K562 (cell line): ENCODE results near the gene ATAD3B. TPM values are rescaled to one million over a fixed set of nuclear protein-coding genes. Genes with fewer than 3 reads are reported as not detected.

Source experiments
- ARID4B ChIP-seq: sonication (generic); formaldehyde crosslinking; IDR thresholded peaks from 2 replicates; pipeline ENCODE4 v1.8.0; 2022; ENCODE audit warnings: mild to moderate bottlenecking, missing genetic modification reagents
- BRF2 ChIP-seq: IDR thresholded peaks from 3 replicates; pipeline ENCODE4 v1.6.1; 2011; ENCODE audit warnings: borderline replicate concordance, mild to moderate bottlenecking; ENCODE audit not compliant: insufficient read length, insufficient read depth
- ESRRA ChIP-seq: fragments of 450-650 bp; IDR thresholded peaks from 2 replicates; pipeline ENCODE4 v1.6.1; 2014; ENCODE audit warnings: low read depth, mild to moderate bottlenecking, moderate library complexity, borderline replicate concordance
- EWSR1 ChIP-seq: fragments of 450-650 bp; IDR thresholded peaks from 2 replicates; pipeline ENCODE4 v1.6.1; 2018; ENCODE audit warnings: borderline replicate concordance, mild to moderate bottlenecking, low read depth, moderate library complexity; ENCODE audit not compliant: partially characterized antibody
- FOS ChIP-seq: IDR thresholded peaks from 3 replicates; pipeline ENCODE4 v1.6.1; 2011; ENCODE audit not compliant: insufficient read length; ENCODE audit errors: extremely low read depth
- FOXK1 ChIP-seq: sonication (generic); formaldehyde crosslinking; IDR thresholded peaks from 2 replicates; pipeline ENCODE4 v1.8.0; 2022; ENCODE audit warnings: missing genetic modification reagents, mild to moderate bottlenecking, borderline replicate concordance
- HIVEP1 ChIP-seq: fragments of 250-450 bp; sonication (Bioruptor Pico); IDR thresholded peaks from 2 replicates; pipeline ENCODE4 v1.4.0; 2020; ENCODE audit warnings: mild to moderate bottlenecking
- KLF1 ChIP-seq: fragments of 450-650 bp; IDR thresholded peaks from 2 replicates; pipeline ENCODE4 v1.6.1; 2016; ENCODE audit warnings: missing genetic modification characterization, missing compliant biosample characterization
- L3MBTL2 ChIP-seq: fragments of 450-650 bp; IDR thresholded peaks from 2 replicates; pipeline ENCODE4 v1.6.1; 2016; ENCODE audit warnings: mild to moderate bottlenecking, moderate library complexity
- NCOA2 ChIP-seq, 2 experiments: fragments of 450-650 bp; IDR thresholded peaks; 2 replicates each; pipeline ENCODE4 v1.6.1; 2018; ENCODE audit warnings: mild to moderate bottlenecking in 2 of 2, moderate library complexity in 1 of 2; ENCODE audit not compliant: partially characterized antibody in 2 of 2
- PREB ChIP-seq: sonication (generic); formaldehyde crosslinking; IDR thresholded peaks from 2 replicates; pipeline ENCODE4 v1.8.1; 2023; ENCODE audit warnings: mild to moderate bottlenecking, missing genetic modification reagents
- SMAD3 ChIP-seq: fragments of 450-650 bp; formaldehyde crosslinking; conservative IDR thresholded peaks from 2 replicates; pipeline ENCODE4 v1.4.0; 2020; ENCODE audit warnings: mild to moderate bottlenecking
- SUPT5H ChIP-seq: fragments of 450-650 bp; IDR thresholded peaks from 2 replicates; pipeline ENCODE4 v1.6.1; 2016
- TARDBP ChIP-seq: fragments of 450-650 bp; IDR thresholded peaks from 2 replicates; pipeline ENCODE4 v1.6.1; 2016
- ZBTB11 ChIP-seq, 3 experiments: fragments of 200-800 bp in 1 of 3; fragments of 250-450 bp in 1 of 3; fragments of 450-650 bp in 1 of 3; sonication (Bioruptor Pico) in 1 of 3; sonication (Bioruptor generic) in 1 of 3; formaldehyde crosslinking in 1 of 3; IDR thresholded peaks; 2 replicates each; pipeline versions ENCODE4 v1.6.1 to v1.8.0; 2016 to 2022; ENCODE audit warnings: mild to moderate bottlenecking in 2 of 3, missing genetic modification characterization in 2 of 3, missing compliant biosample characterization in 1 of 3, moderate library complexity in 1 of 3
- ZBTB8A ChIP-seq: fragments of 450-650 bp; IDR thresholded peaks from 2 replicates; pipeline ENCODE4 v1.6.1; 2018; ENCODE audit warnings: mild to moderate bottlenecking, moderate library complexity; ENCODE audit not compliant: partially characterized antibody
- ZNF561 ChIP-seq: fragments of 450-650 bp; formaldehyde crosslinking; conservative IDR thresholded peaks from 2 replicates; pipeline ENCODE4 v1.4.0; 2020; ENCODE audit warnings: mild to moderate bottlenecking, moderate library complexity
- polyA plus RNA-seq, 8 experiments: library from polyadenylated mRNA; depleted of rRNA in 4 of 8; stranded (reverse) in 5 of 8; unstranded in 3 of 8; fragments of >200 nt; fragmentation: Nextera tagmentation in 2 of 8; fragmentation: Illumina TruSeq in 1 of 8; extraction: Ambion mirVana in 2 of 8; extraction: Trizol in 1 of 8; gene quantifications; 2 replicates each; pipeline versions ENCODE4 v1.2.1 to v1.2.3, GENCODE V29; 2011 to 2014; ENCODE audit warnings: inconsistent platforms in 1 of 8, missing spikeins in 1 of 8
- total RNA-seq, 7 experiments: library from RNA; depleted of rRNA in 6 of 7; stranded (reverse); fragments of >200 nt in 6 of 7; fragmentation: Illumina TruSeq in 2 of 7; extraction: Trizol in 2 of 7; gene quantifications; 2 replicates each; pipeline versions ENCODE4 v1.2.1 to v1.2.3, GENCODE V29; 2011 to 2021; ENCODE audit warnings: low replicate concordance in 1 of 7

Gene ATAD3B
- total and polyA plus RNA-seq, 9 of the 15 experiments (the other 6 are each of a cell fraction or from before 2014, with no cell fraction given): 0.07 to 113 (median 27.7) TPM

- peak; percentile 80 for TF ChIP-seq ESRRA
- TF ChIP-seq FOXK1 (CRISPR knock-in tag): no peak
- TF ChIP-seq ARID4B (CRISPR knock-in tag): peak; percentile 91
- TF ChIP-seq HIVEP1: no peak
- peak in 1 of 3 experiments; percentile 76; a peak in 2 of 6 replicates for TF ChIP-seq ZBTB11 (CRISPR knock-in tag; IDR thresholded peaks at IDR 0.05)
- peak; percentile 88; the same call in 1 of the 2 replicates for TF ChIP-seq PREB (CRISPR knock-in tag)
- TF ChIP-seq SUPT5H: peak; percentile 73
- no peak for TF ChIP-seq KLF1
- no peak for TF ChIP-seq NCOA2 (IDR thresholded peaks at IDR 0.05; ENCODE audit: partially characterized antibody in 2 of 2)
- TF ChIP-seq EWSR1: no peak
- no peak for TF ChIP-seq ZBTB8A
- TF ChIP-seq BRF2: no peak
- TF ChIP-seq FOS: peak; percentile 48
- peak; percentile 81 for TF ChIP-seq L3MBTL2
- 0 out of 2 replicates have a peak, but pooled peaks have one; percentile 20 for TF ChIP-seq ZNF561 (CRISPR knock-in tag)
- TF ChIP-seq SMAD3 (CRISPR knock-in tag): no peak
- TF ChIP-seq TARDBP: 0 out of 2 replicates have a peak, but pooled peaks have one; percentile 43
Measured at GRCh38 chr1:1471389-1472052, at the start of gene ATAD3B (continued).
